AG09309 (cell line): Measurements from ENCODE around the gene NAT16.
"Not testable (repeated sequence)": the region's sequence is repeated elsewhere in the genome, so short reads cannot be mapped to it uniquely, and the experiment has no call there.

Experiments
- DNase-seq: peaks from one replicate; pipeline ENCODE4 v3.0.0-alpha.2; 2010; ENCODE audit warnings: low read depth
- H3K4me3 ChIP-seq: 2 replicates; pipeline ENCODE4 v1.5.1; 2011; ENCODE audit warnings: mild to moderate bottlenecking, low read depth, low read length, moderate library complexity; ENCODE audit not compliant: control insufficient read depth
- CTCF ChIP-seq: IDR thresholded peaks from 2 replicates; pipeline ENCODE4 v1.5.1; 2011; ENCODE audit warnings: mild to moderate bottlenecking, low read depth, low read length, inconsistent platforms; ENCODE audit not compliant: insufficient read depth, control insufficient read depth; ENCODE audit errors: missing control alignments

NAT16 gene

DNA sequence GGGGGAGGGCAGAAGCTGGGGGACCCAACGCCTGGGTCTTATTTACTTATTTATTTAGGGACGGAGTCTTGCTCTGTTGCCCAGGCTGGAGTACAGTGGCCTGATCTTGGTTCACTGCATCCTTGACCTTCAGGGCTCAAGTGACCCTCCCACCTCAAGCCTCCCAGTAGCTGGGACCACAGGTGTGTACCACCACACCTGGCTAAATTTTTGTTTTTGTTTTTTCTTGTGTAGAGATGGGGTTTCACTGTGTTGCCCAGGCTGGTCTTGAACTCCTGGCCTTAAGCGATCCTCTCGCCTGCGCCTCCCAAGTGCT is 22.5 kb upstream of the NAT16 start:
- H3K4me3 ChIP-seq = no peak overlapping the region
- no peak for DNase-seq
- TF ChIP-seq CTCF = no peak

DNA sequence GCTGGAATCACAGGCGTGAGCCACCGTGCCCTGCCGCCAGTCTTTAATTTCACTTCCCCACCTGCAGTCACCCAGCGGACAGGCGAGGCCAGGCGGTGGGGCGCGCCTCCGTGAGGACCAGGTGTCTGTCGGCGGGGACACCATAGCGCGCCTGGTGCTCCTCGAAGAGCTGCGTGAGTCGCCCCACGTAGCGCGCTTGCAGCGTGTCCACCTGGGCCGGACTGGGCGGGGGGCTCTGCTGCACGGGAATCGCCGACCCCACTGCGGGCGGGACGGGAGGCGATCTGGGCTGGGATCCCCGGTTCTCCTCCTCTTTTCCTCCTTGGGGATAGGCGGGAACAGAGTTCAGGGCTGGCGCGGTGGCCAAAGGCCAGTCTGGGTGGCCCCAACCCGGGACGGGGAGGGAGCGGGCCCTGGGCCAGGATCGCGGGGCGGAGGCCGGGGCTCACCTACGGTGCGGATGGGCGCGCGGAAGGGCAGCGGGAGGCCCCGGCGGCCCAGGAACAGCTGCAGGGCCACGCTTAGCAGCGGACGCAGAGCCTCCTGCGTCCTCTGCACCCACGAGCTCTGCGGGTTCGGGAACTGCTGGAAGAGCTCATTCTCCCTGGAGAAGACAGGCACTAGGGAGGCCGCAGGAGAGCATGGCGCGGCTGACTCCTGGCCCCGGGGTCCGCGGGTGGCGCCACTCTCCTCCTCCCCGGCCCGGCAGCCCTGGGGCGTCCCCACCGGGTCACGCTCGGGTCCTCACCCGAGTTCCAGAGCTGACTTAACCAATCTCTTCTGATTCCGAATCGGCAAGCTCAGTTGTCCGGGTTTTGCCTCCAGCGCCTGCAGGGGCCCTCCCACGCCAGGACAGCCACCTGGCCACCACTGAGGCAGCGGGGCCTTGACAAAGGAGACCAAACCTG is 21.9 kb upstream of the NAT16 start:
- H3K4me3 ChIP-seq = no peak overlapping the region; the same call in 1 of the 2 replicates
- no peak for TF ChIP-seq CTCF
- DNase-seq = no peak

DNA sequence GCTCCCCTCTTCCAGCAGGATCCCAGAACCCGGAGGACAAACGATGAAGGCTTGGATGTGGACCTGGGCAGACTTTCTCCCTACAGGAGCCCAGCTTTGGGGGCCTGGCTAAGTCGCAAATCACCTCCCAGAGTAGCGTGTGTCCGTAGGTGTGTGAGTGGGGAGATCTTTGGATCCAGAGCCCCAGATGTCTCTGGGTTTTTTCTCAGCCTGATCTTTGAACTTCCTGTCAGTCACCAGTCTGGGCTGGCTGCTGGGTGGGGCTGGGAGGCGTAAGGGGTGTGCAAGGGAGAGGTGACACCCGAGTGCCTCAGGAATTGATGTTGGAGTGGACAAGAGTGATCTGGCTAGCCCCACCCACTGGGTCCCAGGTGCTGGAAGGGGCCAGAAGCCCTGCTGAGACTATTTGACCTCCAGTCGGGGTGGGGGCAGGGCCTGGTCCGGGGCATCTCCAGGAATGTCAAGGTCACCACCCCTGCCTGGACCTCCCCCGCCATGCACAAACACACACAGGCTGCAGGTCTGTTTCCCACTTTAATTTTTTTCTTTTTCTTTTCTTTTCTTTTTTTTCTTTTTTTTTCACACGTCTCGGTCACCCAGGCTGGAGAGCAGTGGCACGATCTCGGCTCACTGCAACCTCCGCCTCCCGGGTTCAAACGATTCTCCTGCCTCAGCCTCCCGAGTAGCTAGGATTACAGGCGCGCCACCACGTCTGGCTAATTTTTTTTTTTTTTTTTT is 20.9 kb upstream of the NAT16 start, which contains the start of gene MOGAT3:
Gene MOGAT3 (minus strand): TSS at position 175 of the 738 bp plus-strand sequence. CDS start 182 bp downstream, outside the sequence.
- DNase-seq = no peak
- no peak within 1 kb of the TSS; the same call in 1 of the 2 replicates for H3K4me3 ChIP-seq

DNA sequence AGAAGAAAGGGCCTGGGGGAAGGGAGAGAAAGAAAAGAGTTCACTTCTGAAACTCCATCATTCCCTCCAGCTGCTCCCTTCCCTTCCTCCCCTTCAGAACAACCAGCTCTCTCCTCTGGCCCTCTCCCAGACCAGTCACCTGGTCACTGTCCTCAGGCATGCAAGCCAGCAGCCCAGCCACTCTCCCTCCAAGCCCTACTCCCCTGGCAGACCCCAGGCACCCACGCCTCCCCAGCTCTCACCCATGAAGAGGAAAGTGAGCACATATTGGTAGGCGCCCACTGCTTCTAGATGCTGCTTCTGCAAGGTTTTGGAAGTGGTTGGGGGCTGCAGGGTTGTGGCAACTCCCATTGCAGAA is 20.4 kb upstream of the NAT16 start:
- no peak for DNase-seq
- H3K4me3 ChIP-seq = no peak overlapping the region
- TF ChIP-seq CTCF = no peak

More for the DNA sequence above, 20.9 kb upstream of the NAT16 start, which contains the start of gene MOGAT3:
- TF ChIP-seq CTCF = no peak

DNA sequence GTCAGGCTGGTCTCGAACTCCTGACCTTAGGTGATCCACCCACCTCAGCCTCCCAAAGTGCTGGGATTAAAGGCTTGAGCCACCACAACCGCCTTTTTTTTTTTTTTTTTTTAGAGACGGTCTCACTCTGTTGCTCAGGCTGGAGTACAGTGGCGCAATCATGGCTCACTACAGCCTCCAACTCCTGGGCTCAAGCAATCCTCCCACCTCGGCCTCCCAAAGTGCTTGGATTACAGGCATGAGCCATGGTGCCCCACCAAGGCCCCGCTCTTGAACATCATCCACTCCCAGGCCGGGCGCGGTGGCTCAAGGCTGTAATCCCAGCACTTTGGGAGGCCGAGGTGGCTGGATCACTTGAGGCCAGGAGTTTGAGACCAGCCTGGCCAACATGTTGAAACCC is 19.4 kb upstream of the NAT16 start:
- H3K4me3 ChIP-seq, DNase-seq: not testable (repeated sequence)

DNA sequence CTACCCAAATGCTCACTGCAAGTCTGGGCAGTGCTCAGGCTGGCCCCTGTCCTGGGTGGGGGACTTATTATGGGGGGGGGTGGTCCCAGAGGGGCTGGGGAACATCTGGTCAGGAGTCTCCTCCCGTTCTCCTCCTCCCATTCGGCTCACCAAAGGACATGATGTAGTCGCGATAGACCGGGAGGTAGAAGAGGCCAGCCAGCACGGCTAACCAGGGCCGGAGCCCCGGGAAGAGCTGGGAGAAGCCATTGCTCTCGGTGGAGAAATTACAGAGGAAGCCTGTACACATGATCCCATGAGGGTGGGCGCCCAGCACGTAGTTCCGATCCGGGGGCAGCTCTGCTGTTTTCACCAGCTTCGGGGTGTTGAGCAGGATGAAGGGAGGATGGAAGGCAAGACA is 18.4 kb upstream of the NAT16 start:
- no peak for DNase-seq
- H3K4me3 ChIP-seq = no peak overlapping the region
- TF ChIP-seq CTCF = no peak

GRCh38 chr7:101197991-101198390 is 17.9 kb upstream of the NAT16 start:
- no peak for DNase-seq
- no peak overlapping the region for H3K4me3 ChIP-seq
- TF ChIP-seq CTCF = no peak
